Stimulated activated CD8-positive, alpha-beta memory T cell treated with anti-CD3 and anti-CD28 coated beads, Interleukin-7, amount 100 ng/mL, for 4 hours (primary cell): ENCODE results near the gene ANKS1A.

Experiments
- DNase-seq, 2 donors: peaks; one replicate each; pipeline ENCODE4 v3.0.0-alpha.2; 2020; ENCODE audit warnings: low read depth in 2 of 2

The ANKS1A gene

GRCh38 chr6:35041086-35041861, 152.2 kb downstream of the ANKS1A start:
- no peak for DNase-seq

GRCh38 chr6:35042031-35042815, 153.2 kb downstream of the ANKS1A start:
- DNase-seq = no peak

GRCh38 chr6:35043381-35044130, 154.5 kb downstream of the ANKS1A start:
- no peak for DNase-seq

- DNase-seq = no peak
Measured at GRCh38 chr6:35044145-35044745, 155.2 kb downstream of the ANKS1A start.

- no peak for DNase-seq
Measured at GRCh38 chr6:35044761-35045421, 155.8 kb downstream of the ANKS1A start.

GRCh38 chr6:35046103-35046502, 157.0 kb downstream of the ANKS1A start:
- no peak for DNase-seq

- DNase-seq = no peak
Measured at GRCh38 chr6:35046862-35047261, 157.8 kb downstream of the ANKS1A start.

GRCh38 chr6:35047265-35048011, 158.4 kb downstream of the ANKS1A start:
- no peak for DNase-seq

GRCh38 chr6:35048031-35048613, 159.1 kb downstream of the ANKS1A start:
- no peak for DNase-seq

GRCh38 chr6:35048631-35049083, 159.6 kb downstream of the ANKS1A start:
- DNase-seq = no peak

GRCh38 chr6:35049156-35049735, 160.2 kb downstream of the ANKS1A start:
- DNase-seq = no peak

GRCh38 chr6:35049900-35050756, 161.1 kb downstream of the ANKS1A start:
- DNase-seq = no peak

GRCh38 chr6:35050757-35051330, 161.8 kb downstream of the ANKS1A start:
- no peak for DNase-seq

- no peak for DNase-seq
Measured at GRCh38 chr6:35051396-35051795, 162.3 kb downstream of the ANKS1A start.

- DNase-seq = no peak
Measured at GRCh38 chr6:35051997-35052583, 163.0 kb downstream of the ANKS1A start.

- no peak for DNase-seq
Measured at GRCh38 chr6:35052694-35053565, 163.9 kb downstream of the ANKS1A start.

- no peak for DNase-seq
Measured at GRCh38 chr6:35053701-35054100, 164.6 kb downstream of the ANKS1A start.
